Natural killer cell (primary cell): ENCODE measurements around the gene RFX1. TPM values are rescaled to one million over a fixed set of nuclear protein-coding genes. Genes with fewer than 3 reads are reported as not detected.
A peak's percentile ranks its signal among the peaks of the same experiment; 100 is the strongest.

Experiments
- ATAC-seq, 3 donors: fragments of 150-1000 bp in 2 of 3; fragments of 200-7000 bp in 1 of 3; cut with Tn5 transposase; 1 replicate in 1 of 3; 2 replicates in 2 of 3; pipeline ENCODE4 v1.10.0; 2021; ENCODE audit warnings: mild to moderate bottlenecking in 2 of 3, moderate library complexity in 2 of 3
- DNase-seq, 2 donors: peaks; one replicate each; pipeline versions ENCODE4 v3.0.0 to v3.0.0-alpha.2; 2013 to 2021; ENCODE audit warnings: mixed read lengths in 1 of 2
- H3K27ac ChIP-seq: one replicate; pipeline ENCODE4 v1.5.1; 2013; ENCODE audit warnings: mild to moderate bottlenecking, low read length
- H3K27me3 ChIP-seq: one replicate; pipeline ENCODE4 v1.6.1; 2013; ENCODE audit warnings: low read length; ENCODE audit not compliant: control insufficient read depth, insufficient read depth
- H3K36me3 ChIP-seq: one replicate; pipeline ENCODE4 v1.6.1; 2013; ENCODE audit warnings: low read length; ENCODE audit not compliant: control insufficient read depth, insufficient read depth
- H3K4me1 ChIP-seq: one replicate; pipeline ENCODE4 v1.6.1; 2013; ENCODE audit warnings: low read length; ENCODE audit not compliant: control insufficient read depth, insufficient read depth
- H3K4me3 ChIP-seq: one replicate; pipeline ENCODE4 v1.5.1; 2013; ENCODE audit warnings: low read length
- H3K9me3 ChIP-seq: one replicate; pipeline ENCODE4 v1.6.1; 2013; ENCODE audit warnings: low read length; ENCODE audit not compliant: control insufficient read depth, insufficient read depth
- H3K27ac Mint-ChIP-seq, 2 donors: one replicate each; pipeline ENCODE4 v1.8.0; 2022; ENCODE audit warnings: mild to moderate bottlenecking in 2 of 2, mixed read lengths in 2 of 2, moderate library complexity in 1 of 2
- H3K27me3 Mint-ChIP-seq, 2 donors: one replicate each; pipeline ENCODE4 v1.8.0; 2022; ENCODE audit warnings: low read depth in 2 of 2, mixed read lengths in 2 of 2
- H3K36me3 Mint-ChIP-seq: one replicate; pipeline ENCODE4 v1.8.0; 2022; ENCODE audit warnings: mixed read lengths
- H3K4me1 Mint-ChIP-seq, 2 donors: one replicate each; pipeline ENCODE4 v1.8.0; 2022; ENCODE audit warnings: mixed read lengths in 2 of 2
- H3K4me3 Mint-ChIP-seq: one replicate; pipeline ENCODE4 v1.8.0; 2022; ENCODE audit warnings: mild to moderate bottlenecking, moderate library complexity, mixed read lengths
- H3K9me3 Mint-ChIP-seq, 2 donors: one replicate each; pipeline ENCODE4 v1.8.0; 2022; ENCODE audit warnings: mixed read lengths in 2 of 2
- CTCF ChIP-seq: fragments of 200-600 bp; IDR thresholded peaks from one replicate; pipeline ENCODE4 v1.8.0; 2022; ENCODE audit warnings: antibody characterized with exemption
- WGBS: methylation state at CpG from one replicate; pipeline ENCODE4 v1.1.7; 2013; ENCODE audit warnings: missing lambda C conversion rate; ENCODE audit not compliant: insufficient coverage; 5-methylcytosine and 5-hydroxymethylcytosine counted together
- intact Hi-C: fragments of 100-400 bp; cut with micrococcal nuclease; formaldehyde crosslinking; loops from one replicate; pipeline ENCODE4 v1.14.2; 2022
- total RNA-seq, 4 donors: library from RNA; stranded (reverse); fragments of 120-200 nt in 1 of 4; gene quantifications; one replicate each; pipeline versions ENCODE4 v1.2.3 to v1.2.4, GENCODE V29; 2013 to 2022

Gene RFX1
- total RNA-seq, 3 donors from 2014 or later (not counting 1 experiment from before 2014, with no cell fraction given), result 26.0 to 31.8 (median 30.5) TPM

- Histone ChIP-seq H3K27me3 (no peaks in the 10 kb centered on the region), H3K9me3 (no peaks in the 10 kb centered on the region), H3K27ac (no peak overlapping the region), H3K36me3 (peaks cover 48% of the 10 kb centered on the region), H3K4me3 (no peak overlapping the region), H3K4me1 (no peaks in the 10 kb centered on the region)
- H3K36me3 Mint-ChIP-seq, result no peaks in the 10 kb centered on the region
- intact Hi-C loops, result no loop called here
- peak overlapping the region in 1 of 2 donors; percentile 63 for H3K27ac Mint-ChIP-seq
- DNase-seq, result peak; percentile 25 to 53
- no peak overlapping the region for H3K4me3 Mint-ChIP-seq
- WGBS, result 88% methylated on average over 2 of the region's 2 CpGs
- H3K4me1 Mint-ChIP-seq, result no peaks in the 10 kb centered on the region
- no peaks in the 10 kb centered on the region for H3K27me3 Mint-ChIP-seq
- ATAC-seq, result peak; percentile 74 to 88 (median 85)
- no peaks in the 10 kb centered on the region for H3K9me3 Mint-ChIP-seq
- no peak for TF ChIP-seq CTCF
These were observed 85.0 kb downstream of the RFX1 start for GRCh38 chr19:13920940-13921747.

- Mint-ChIP-seq H3K27ac (peak overlapping the region in 1 of 2 donors; percentile 63), H3K4me3 (no peak overlapping the region), H3K36me3 (no peaks in the 10 kb centered on the region), H3K27me3 (no peaks in the 10 kb centered on the region), H3K4me1 (no peaks in the 10 kb centered on the region), H3K9me3 (no peaks in the 10 kb centered on the region)
- ATAC-seq (no peak), DNase-seq (no peak)
- Histone ChIP-seq H3K9me3 (no peaks in the 10 kb centered on the region), H3K4me1 (no peaks in the 10 kb centered on the region), H3K36me3 (peaks cover 50% of the 10 kb centered on the region), H3K4me3 (no peak overlapping the region), H3K27me3 (no peaks in the 10 kb centered on the region), H3K27ac (no peak overlapping the region)
- intact Hi-C loops, result no loop called here
- WGBS, result 99% methylated on average over 11 of the region's 11 CpGs
- TF ChIP-seq CTCF, result no peak
These were observed 85.6 kb downstream of the RFX1 start for GRCh38 chr19:13920524-13920923.

GRCh38 chr19:13918726-13919411 is 87.3 kb downstream of the RFX1 start:
- H3K9me3 Mint-ChIP-seq, result no peaks in the 10 kb centered on the region
- H3K27ac ChIP-seq, result no peak overlapping the region
- no peak for TF ChIP-seq CTCF
- H3K4me1 Mint-ChIP-seq, result no peaks in the 10 kb centered on the region
- no peak overlapping the region for H3K4me3 ChIP-seq
- no peaks in the 10 kb centered on the region for H3K36me3 Mint-ChIP-seq
- H3K36me3 ChIP-seq, result peaks cover 51% of the 10 kb centered on the region
- no peaks in the 10 kb centered on the region for H3K9me3 ChIP-seq
- H3K27ac Mint-ChIP-seq, result no peak overlapping the region
- no peaks in the 10 kb centered on the region for H3K27me3 ChIP-seq
- no peaks in the 10 kb centered on the region for H3K27me3 Mint-ChIP-seq
- intact Hi-C loops, result no loop called here
- no peak for DNase-seq
- 97% methylated on average over 31 of the region's 34 CpGs for WGBS
- H3K4me1 ChIP-seq, result no peaks in the 10 kb centered on the region
- no peak overlapping the region for H3K4me3 Mint-ChIP-seq
- no peak for ATAC-seq
